HCT116 (cell line): ENCODE data around the gene RNASE2. TPM values are rescaled to one million over a fixed set of nuclear protein-coding genes. Genes with fewer than 3 reads are reported as not detected.

Experiments used
- ATAC-seq: fragments of 200-7000 bp; cut with Tn5 transposase; 2 replicates; pipeline ENCODE4 v1.9.1; 2020; ENCODE audit warnings: mild to moderate bottlenecking, moderate library complexity
- BruUV-seq: library from RNA; stranded (reverse); fragments of 400-500 nt; replicated peaks from 2 replicates; lab custom pipeline; 2021; lab: Mats Ljungman, UMichigan
- CTCF ChIA-PET: fragments of 300-600 bp; sonication (Branson Sonifier 250); formaldehyde crosslinking; loops from one replicate; lab custom pipeline; 2021; ENCODE audit warnings: antibody characterized with exemption; lab: Charles Lee
- POLR2A ChIA-PET: fragments of 300-600, 350-600 bp; sonication (Branson Sonifier 250); formaldehyde crosslinking; loops from one replicate; lab custom pipeline; 2021; ENCODE audit warnings: antibody characterized with exemption; lab: Charles Lee
- RAD21 ChIA-PET, 2 experiments: fragments of 300-600 bp; sonication (Branson Sonifier 250); formaldehyde crosslinking; loops; one replicate each; lab custom pipeline; 2023; ENCODE audit warnings: low total read pairs in 2 of 2; ENCODE audit not compliant: uncharacterized antibody in 2 of 2, unreplicated experiment in 2 of 2, low non-redundant PET in 1 of 2; lab: Charles Lee
- DNase-seq: peaks from one replicate; pipeline ENCODE4 v3.0.0-alpha.2; 2010; ENCODE audit warnings: low read depth, low spot score
- H2AFZ ChIP-seq: fragments of 200-600 bp; shearing (Covaris generic), sonication (generic); 2 replicates; pipeline ENCODE4 v1.6.1; 2017; ENCODE audit warnings: low read depth, mixed run types, mixed read lengths, antibody characterized with exemption, low read length; ENCODE audit not compliant: poor library complexity, severe bottlenecking
- H3K27ac ChIP-seq: 2 replicates; pipeline ENCODE4 v1.5.1; 2012; ENCODE audit warnings: low read depth, low read length
- H3K27me3 ChIP-seq: fragments of 200-600 bp; sonication (generic); 2 replicates; pipeline ENCODE4 v1.6.1; 2016; ENCODE audit warnings: mixed run types, low read length, mixed read lengths; ENCODE audit not compliant: insufficient read depth
- H3K36me3 ChIP-seq, 2 experiments: fragments of 200-500 bp in 1 of 2; fragments of 200-600 bp in 1 of 2; sonication (Bioruptor generic) in 1 of 2; sonication (generic) in 1 of 2; 2 replicates each; pipeline versions ENCODE4 v1.5.1 to v1.6.1; 2014 to 2016; ENCODE audit warnings: low read length in 2 of 2, inconsistent platforms in 1 of 2, mixed read lengths in 1 of 2, mixed run types in 1 of 2; ENCODE audit not compliant: insufficient read depth in 2 of 2, control insufficient read depth in 1 of 2
- H3K4me1 ChIP-seq, 2 experiments: fragments of 200-600 bp in 1 of 2; sonication (generic) in 1 of 2; 2 replicates each; pipeline versions ENCODE4 v1.5.1 to v1.6.1; 2012 to 2017; ENCODE audit warnings: low read length in 2 of 2, inconsistent platforms in 1 of 2, mild to moderate bottlenecking in 1 of 2, mixed read lengths in 1 of 2, mixed run types in 1 of 2, moderate library complexity in 1 of 2; ENCODE audit not compliant: insufficient read depth in 2 of 2, control insufficient read depth in 1 of 2
- H3K4me2 ChIP-seq: fragments of 200-600 bp; sonication (generic); 2 replicates; pipeline ENCODE4 v1.6.1; 2017; ENCODE audit warnings: mixed run types, low read length, mixed read lengths
- H3K4me3 ChIP-seq, 2 experiments: fragments of 200-600 bp in 1 of 2; sonication (generic) in 1 of 2; replicated peaks in 1 of 2; 2 replicates each; pipeline ENCODE4 v1.5.1; 2011 to 2016; ENCODE audit warnings: low read length in 2 of 2, control low read depth in 1 of 2, low read depth in 1 of 2, mild to moderate bottlenecking in 1 of 2, mixed read lengths in 1 of 2, mixed run types in 1 of 2
- H3K79me2 ChIP-seq: fragments of 200-600 bp; sonication (generic); 2 replicates; pipeline ENCODE4 v1.6.1; 2017; ENCODE audit warnings: mild to moderate bottlenecking, mixed run types, low read length, moderate library complexity, mixed read lengths; ENCODE audit not compliant: insufficient read depth
- H3K9ac ChIP-seq: fragments of 200-600 bp; sonication (generic); 2 replicates; pipeline ENCODE4 v1.6.1; 2016; ENCODE audit warnings: low read length, mixed read lengths
- H3K9me2 ChIP-seq: fragments of 200-600 bp; sonication (generic), shearing (Covaris generic); 2 replicates; pipeline ENCODE4 v1.6.1; 2017; ENCODE audit warnings: mixed run types, mild to moderate bottlenecking, moderate library complexity; ENCODE audit not compliant: insufficient read depth
- H3K9me3 ChIP-seq, 2 experiments: fragments of 200-500 bp in 1 of 2; fragments of 200-600 bp in 1 of 2; sonication (Bioruptor generic) in 1 of 2; sonication (generic) in 1 of 2; 2 replicates each; pipeline ENCODE4 v1.6.1; 2014 to 2017; ENCODE audit warnings: low read length in 2 of 2, mixed read lengths in 2 of 2, inconsistent platforms in 1 of 2, low read depth in 1 of 2, mild to moderate bottlenecking in 1 of 2, mixed run types in 1 of 2, moderate library complexity in 1 of 2; ENCODE audit not compliant: control insufficient read depth in 1 of 2, insufficient read depth in 1 of 2
- H4K20me1 ChIP-seq: fragments of 200-600 bp; sonication (generic), shearing (Covaris generic); 2 replicates; pipeline ENCODE4 v1.6.1; 2017; ENCODE audit warnings: mixed run types, mild to moderate bottlenecking, moderate library complexity; ENCODE audit not compliant: insufficient read depth
- EZH2 ChIP-seq: fragments of 200-600 bp; sonication (generic); IDR thresholded peaks from 2 replicates; pipeline ENCODE4 v1.6.1; 2017; ENCODE audit warnings: antibody characterized with exemption, mixed run types
- EZH2phosphoT487 ChIP-seq: fragments of 200-600 bp; IDR thresholded peaks from 2 replicates; pipeline ENCODE4 v1.6.1; 2018; ENCODE audit warnings: antibody characterized with exemption, borderline replicate concordance
- FOSL1 ChIP-seq: IDR thresholded peaks from 2 replicates; pipeline ENCODE4 v1.6.1; 2012; ENCODE audit warnings: low read depth
- POLR2AphosphoS5 ChIP-seq: IDR thresholded peaks from 2 replicates; pipeline ENCODE4 v1.6.1; 2011; ENCODE audit warnings: mild to moderate bottlenecking, low read depth, low read length, moderate library complexity
- SRF ChIP-seq: IDR thresholded peaks from 2 replicates; pipeline ENCODE4 v1.6.1; 2012; ENCODE audit warnings: low read depth
- YY1 ChIP-seq: IDR thresholded peaks from 2 replicates; pipeline ENCODE4 v1.6.1; 2011; ENCODE audit warnings: low read length, low read depth, moderate library complexity, mild to moderate bottlenecking; ENCODE audit not compliant: insufficient replicate concordance; ENCODE audit errors: extremely low read depth
- ZNF274 ChIP-seq: fragments of 200-500 bp; sonication (Bioruptor generic); IDR thresholded peaks from 2 replicates; pipeline ENCODE4 v1.6.1; 2014; ENCODE audit warnings: mild to moderate bottlenecking, low read depth, low read length, inconsistent platforms
- intact Hi-C: fragments of 100-400 bp; cut with micrococcal nuclease; formaldehyde crosslinking; loops from 2 replicates; pipeline ENCODE4 v1.10.0; 2022
- total RNA-seq: library from RNA; stranded (reverse); gene quantifications from one replicate; pipeline ENCODE4 v1.2.1, GENCODE V29; 2021; ENCODE audit not compliant: unreplicated experiment
- TF ChIP-seq, protein P1 (sequence below): IDR thresholded peaks from 2 replicates; pipeline ENCODE4 v1.6.1; 2012; ENCODE audit warnings: low read depth
- TF ChIP-seq, protein P2 (sequence below): IDR thresholded peaks from 2 replicates; pipeline ENCODE4 v1.6.1; 2012
- TF ChIP-seq, protein P3 (sequence below), 3 experiments: fragments of 200-600 bp in 1 of 3; sonication (generic) in 1 of 3; IDR thresholded peaks in 2 of 3; conservative IDR thresholded peaks in 1 of 3; 2 replicates each; pipeline ENCODE4 v1.5.1; 2012 to 2017; ENCODE audit warnings: low read depth in 2 of 3, low read length in 2 of 3, antibody characterized with exemption in 1 of 3, borderline replicate concordance in 1 of 3, control low read depth in 1 of 3, mild to moderate bottlenecking in 1 of 3, mixed read lengths in 1 of 3, mixed run types in 1 of 3, moderate library complexity in 1 of 3; ENCODE audit not compliant: insufficient read depth in 1 of 3

The RNASE2 gene
- total RNA-seq, 1 experiment from 2014 or later = not detected

DNA sequence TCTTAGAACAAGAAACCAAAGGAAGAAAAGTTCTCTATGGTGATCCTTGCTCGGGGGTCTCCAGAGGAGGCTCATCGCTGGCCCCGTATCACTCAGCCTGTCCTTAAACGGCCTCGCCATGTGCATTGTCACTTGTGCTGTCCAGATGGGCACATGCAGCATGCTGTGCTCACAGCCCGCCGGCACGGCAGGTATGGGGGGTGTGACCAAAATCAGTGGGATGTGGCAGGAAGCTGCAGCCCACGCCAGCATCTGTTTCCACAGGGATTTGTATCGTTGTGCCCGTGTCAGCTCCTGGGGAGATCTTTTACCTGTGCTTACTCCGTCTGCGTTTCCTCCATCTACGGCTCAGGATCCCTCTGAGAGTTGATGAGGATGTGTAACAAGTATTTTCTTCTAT, 41.2 kb downstream of the RNASE2 start:
- H4K20me1 ChIP-seq = no peaks in the 10 kb centered on the region
- DNase-seq = no peak
- peaks cover 7 to 13% of the 10 kb centered on the region in 2 experiments; a peak in 3 of 4 replicates for H3K4me1 ChIP-seq
- H3K27me3 ChIP-seq = no peaks in the 10 kb centered on the region
- no peak overlapping the region for H3K4me2 ChIP-seq
- ATAC-seq = no peak
- no peaks in the 10 kb centered on the region for H3K9me3 ChIP-seq
- POLR2A ChIA-PET = no interaction called here
- H3K9ac ChIP-seq = no peak overlapping the region
- RAD21 ChIA-PET = no interaction called here
- H2AFZ ChIP-seq = no peak overlapping the region
- H3K79me2 ChIP-seq = peaks cover 17% of the 10 kb centered on the region
- H3K27ac ChIP-seq = no peak overlapping the region
- H3K4me3 ChIP-seq = no peak overlapping the region
- CTCF ChIA-PET = interaction anchor here (0.9 kb wide), 1 partner anchor 11 kb away, joined by 3 read pairs; no protein-coding TSS in a partner anchor
- TF ChIP-seq EZH2phosphoT487 (no peak), EZH2 (no peak), POLR2AphosphoS5 (no peak), SRF (no peak), YY1 (no peak), FOSL1 (no peak), ZNF274 (no peak)
- TF ChIP-seq, protein P1, sequence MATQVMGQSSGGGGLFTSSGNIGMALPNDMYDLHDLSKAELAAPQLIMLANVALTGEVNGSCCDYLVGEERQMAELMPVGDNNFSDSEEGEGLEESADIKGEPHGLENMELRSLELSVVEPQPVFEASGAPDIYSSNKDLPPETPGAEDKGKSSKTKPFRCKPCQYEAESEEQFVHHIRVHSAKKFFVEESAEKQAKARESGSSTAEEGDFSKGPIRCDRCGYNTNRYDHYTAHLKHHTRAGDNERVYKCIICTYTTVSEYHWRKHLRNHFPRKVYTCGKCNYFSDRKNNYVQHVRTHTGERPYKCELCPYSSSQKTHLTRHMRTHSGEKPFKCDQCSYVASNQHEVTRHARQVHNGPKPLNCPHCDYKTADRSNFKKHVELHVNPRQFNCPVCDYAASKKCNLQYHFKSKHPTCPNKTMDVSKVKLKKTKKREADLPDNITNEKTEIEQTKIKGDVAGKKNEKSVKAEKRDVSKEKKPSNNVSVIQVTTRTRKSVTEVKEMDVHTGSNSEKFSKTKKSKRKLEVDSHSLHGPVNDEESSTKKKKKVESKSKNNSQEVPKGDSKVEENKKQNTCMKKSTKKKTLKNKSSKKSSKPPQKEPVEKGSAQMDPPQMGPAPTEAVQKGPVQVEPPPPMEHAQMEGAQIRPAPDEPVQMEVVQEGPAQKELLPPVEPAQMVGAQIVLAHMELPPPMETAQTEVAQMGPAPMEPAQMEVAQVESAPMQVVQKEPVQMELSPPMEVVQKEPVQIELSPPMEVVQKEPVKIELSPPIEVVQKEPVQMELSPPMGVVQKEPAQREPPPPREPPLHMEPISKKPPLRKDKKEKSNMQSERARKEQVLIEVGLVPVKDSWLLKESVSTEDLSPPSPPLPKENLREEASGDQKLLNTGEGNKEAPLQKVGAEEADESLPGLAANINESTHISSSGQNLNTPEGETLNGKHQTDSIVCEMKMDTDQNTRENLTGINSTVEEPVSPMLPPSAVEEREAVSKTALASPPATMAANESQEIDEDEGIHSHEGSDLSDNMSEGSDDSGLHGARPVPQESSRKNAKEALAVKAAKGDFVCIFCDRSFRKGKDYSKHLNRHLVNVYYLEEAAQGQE = no peak
- TF ChIP-seq, protein P2, sequence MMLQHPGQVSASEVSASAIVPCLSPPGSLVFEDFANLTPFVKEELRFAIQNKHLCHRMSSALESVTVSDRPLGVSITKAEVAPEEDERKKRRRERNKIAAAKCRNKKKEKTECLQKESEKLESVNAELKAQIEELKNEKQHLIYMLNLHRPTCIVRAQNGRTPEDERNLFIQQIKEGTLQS = no peak
- TF ChIP-seq, protein P3, sequence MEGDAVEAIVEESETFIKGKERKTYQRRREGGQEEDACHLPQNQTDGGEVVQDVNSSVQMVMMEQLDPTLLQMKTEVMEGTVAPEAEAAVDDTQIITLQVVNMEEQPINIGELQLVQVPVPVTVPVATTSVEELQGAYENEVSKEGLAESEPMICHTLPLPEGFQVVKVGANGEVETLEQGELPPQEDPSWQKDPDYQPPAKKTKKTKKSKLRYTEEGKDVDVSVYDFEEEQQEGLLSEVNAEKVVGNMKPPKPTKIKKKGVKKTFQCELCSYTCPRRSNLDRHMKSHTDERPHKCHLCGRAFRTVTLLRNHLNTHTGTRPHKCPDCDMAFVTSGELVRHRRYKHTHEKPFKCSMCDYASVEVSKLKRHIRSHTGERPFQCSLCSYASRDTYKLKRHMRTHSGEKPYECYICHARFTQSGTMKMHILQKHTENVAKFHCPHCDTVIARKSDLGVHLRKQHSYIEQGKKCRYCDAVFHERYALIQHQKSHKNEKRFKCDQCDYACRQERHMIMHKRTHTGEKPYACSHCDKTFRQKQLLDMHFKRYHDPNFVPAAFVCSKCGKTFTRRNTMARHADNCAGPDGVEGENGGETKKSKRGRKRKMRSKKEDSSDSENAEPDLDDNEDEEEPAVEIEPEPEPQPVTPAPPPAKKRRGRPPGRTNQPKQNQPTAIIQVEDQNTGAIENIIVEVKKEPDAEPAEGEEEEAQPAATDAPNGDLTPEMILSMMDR (IDR thresholded peaks at IDR 0.05 in 2 of 3, conservative IDR thresholded peaks at IDR 0.05 in 1 of 3; ENCODE audit: borderline replicate concordance in 1 of 3, insufficient read depth in 1 of 3, low read depth in 2 of 3, low read length in 2 of 3) = no peak
- no peaks in the 10 kb centered on the region for H3K9me2 ChIP-seq
- intact Hi-C loops = no loop called here
- BruUV-seq = no TSS peak
- peaks cover 33 to 47% of the 10 kb centered on the region in 2 experiments; a peak in 3 of 4 replicates for H3K36me3 ChIP-seq
